Nephron (organoid): ENCODE results near the gene HOXA4.
A peak's percentile ranks its signal among the peaks of the same experiment; 100 is the strongest.

Experiments used
- H3K27ac Mint-ChIP-seq, 3 experiments: 2 replicates each; pipeline ENCODE4 v1.8.0; 2020; ENCODE audit warnings: mixed read lengths in 3 of 3, mild to moderate bottlenecking in 2 of 3, moderate library complexity in 1 of 3
- H3K27me3 Mint-ChIP-seq: 2 replicates; pipeline ENCODE4 v1.8.0; 2021; ENCODE audit warnings: low read depth, mild to moderate bottlenecking, moderate library complexity, mixed read lengths
- H3K36me3 Mint-ChIP-seq: 2 replicates; pipeline ENCODE4 v1.8.0; 2020; ENCODE audit warnings: low read depth, mixed read lengths
- H3K4me1 Mint-ChIP-seq: 2 replicates; pipeline ENCODE4 v1.8.0; 2020; ENCODE audit warnings: mixed read lengths
- H3K4me3 Mint-ChIP-seq, 3 experiments: 2 replicates each; pipeline ENCODE4 v1.8.0; 2020; ENCODE audit warnings: mild to moderate bottlenecking in 3 of 3, mixed read lengths in 3 of 3, moderate library complexity in 2 of 3
- H3K9me3 Mint-ChIP-seq: 2 replicates; pipeline ENCODE4 v1.8.0; 2020; ENCODE audit warnings: mixed read lengths
- CTCF ChIP-seq, 3 experiments: fragments of 200-600 bp; sonication (generic); IDR thresholded peaks; one replicate each; pipeline ENCODE4 v1.5.0; 2021; ENCODE audit warnings: antibody characterized with exemption in 3 of 3; ENCODE audit not compliant: unreplicated experiment in 3 of 3

HOXA4 gene

GRCh38 chr7:27126596-27127327 lies 3.8 kb downstream of the HOXA4 start:
- Mint-ChIP-seq H3K36me3 (peaks cover 66% of the 10 kb centered on the region), H3K4me1 (peaks cover 84% of the 10 kb centered on the region), H3K27ac (peak overlapping the region; percentile 98 to 100 (median 99)), H3K9me3 (no peaks in the 10 kb centered on the region), H3K4me3 (peak overlapping the region; percentile 67 to 91 (median 83)), H3K27me3 (peaks cover 5% of the 10 kb centered on the region)
- TF ChIP-seq CTCF (IDR thresholded peaks at IDR 0.05; ENCODE audit: unreplicated experiment in 3 of 3) = no peak

GRCh38 chr7:27125986-27126394 lies 4.6 kb downstream of the HOXA4 start:
- H3K36me3 Mint-ChIP-seq = peaks cover 72% of the 10 kb centered on the region
- TF ChIP-seq CTCF (IDR thresholded peaks at IDR 0.05; ENCODE audit: unreplicated experiment in 3 of 3) = no peak
- no peaks in the 10 kb centered on the region for H3K9me3 Mint-ChIP-seq
- H3K27me3 Mint-ChIP-seq = peaks cover 5% of the 10 kb centered on the region
- H3K4me3 Mint-ChIP-seq = peak overlapping the region; percentile 90 to 93 (median 91)
- H3K27ac Mint-ChIP-seq = peak overlapping the region; percentile 98 to 100 (median 99)
- peaks cover 85% of the 10 kb centered on the region for H3K4me1 Mint-ChIP-seq

GRCh38 chr7:27124902-27125689 lies 5.5 kb downstream of the HOXA4 start:
- peaks cover 94% of the 10 kb centered on the region for H3K4me1 Mint-ChIP-seq
- peak overlapping the region; percentile 98 to 100 (median 99) for H3K27ac Mint-ChIP-seq
- peaks cover 80% of the 10 kb centered on the region for H3K36me3 Mint-ChIP-seq
- no peaks in the 10 kb centered on the region for H3K9me3 Mint-ChIP-seq
- peak overlapping the region; percentile 90 to 93 (median 91) for H3K4me3 Mint-ChIP-seq
- TF ChIP-seq CTCF (IDR thresholded peaks at IDR 0.05; ENCODE audit: unreplicated experiment in 3 of 3) = no peak
- peaks cover 5% of the 10 kb centered on the region for H3K27me3 Mint-ChIP-seq

GRCh38 chr7:27124096-27124901 lies 6.3 kb downstream of the HOXA4 start:
- TF ChIP-seq CTCF (IDR thresholded peaks at IDR 0.05; ENCODE audit: unreplicated experiment in 3 of 3) = no peak
- Mint-ChIP-seq H3K4me1 (peaks cover 98% of the 10 kb centered on the region), H3K27ac (peak overlapping the region; percentile 98 to 100 (median 99)), H3K27me3 (peaks cover 5% of the 10 kb centered on the region), H3K36me3 (peaks cover 87% of the 10 kb centered on the region), H3K9me3 (no peaks in the 10 kb centered on the region), H3K4me3 (peak overlapping the region; percentile 90 to 93 (median 91))

GRCh38 chr7:27123477-27124053 lies 7.0 kb downstream of the HOXA4 start:
- H3K9me3 Mint-ChIP-seq = no peaks in the 10 kb centered on the region
- peak overlapping the region; percentile 98 to 100 (median 99) for H3K27ac Mint-ChIP-seq
- H3K36me3 Mint-ChIP-seq = peaks cover 88% of the 10 kb centered on the region
- H3K4me1 Mint-ChIP-seq = peaks cover 98% of the 10 kb centered on the region
- peaks cover 3% of the 10 kb centered on the region for H3K27me3 Mint-ChIP-seq
- TF ChIP-seq CTCF (IDR thresholded peaks at IDR 0.05; ENCODE audit: unreplicated experiment in 3 of 3) = no peak
- peak overlapping the region; percentile 90 to 93 (median 91) for H3K4me3 Mint-ChIP-seq
